HG02970 (cell line): Measurements from ENCODE around the gene EXOSC10.
"Not testable (repeated sequence)": the region's sequence is repeated elsewhere in the genome, so short reads cannot be mapped to it uniquely, and the experiment has no call there.

ENCODE experiments used
- ATAC-seq: cut with Tn5 transposase; IDR thresholded peaks from one replicate; pipeline ENCODE4 v1.9.1; 2021; ENCODE audit warnings: mild to moderate bottlenecking, moderate library complexity, moderate number of reproducible peaks; ENCODE audit not compliant: unreplicated experiment, low FRiP score

Gene EXOSC10

DNA sequence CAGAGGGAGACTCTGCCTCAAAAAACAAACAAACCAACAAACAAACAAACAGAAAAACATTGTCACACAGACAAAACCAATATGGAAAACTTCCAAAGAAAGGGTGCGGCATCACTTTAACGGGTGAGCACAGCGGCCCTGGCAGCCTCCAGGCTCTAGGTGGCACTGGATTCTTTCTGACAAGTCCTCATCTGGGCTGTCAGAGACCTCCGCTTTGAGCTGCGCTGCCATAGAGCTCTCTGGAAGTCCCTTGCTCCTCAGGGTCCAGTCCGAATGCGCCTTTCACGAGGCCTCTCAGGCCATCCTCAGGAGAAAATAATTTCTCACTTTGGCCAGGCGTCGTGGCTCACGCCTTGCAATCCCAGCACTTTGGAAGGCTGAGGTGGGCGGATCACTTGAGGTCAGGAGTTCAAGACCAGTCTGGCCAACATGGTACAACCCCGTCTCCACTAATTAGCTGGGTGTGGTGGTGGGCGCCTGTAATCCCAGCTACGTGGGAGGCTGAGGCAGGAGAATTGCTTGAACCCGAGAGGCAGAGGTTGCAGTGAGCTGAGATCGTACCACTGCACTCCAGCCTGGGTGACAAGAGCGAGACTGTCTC is 35.6 kb downstream of the EXOSC10 start:
- not testable (repeated sequence) for ATAC-seq

DNA sequence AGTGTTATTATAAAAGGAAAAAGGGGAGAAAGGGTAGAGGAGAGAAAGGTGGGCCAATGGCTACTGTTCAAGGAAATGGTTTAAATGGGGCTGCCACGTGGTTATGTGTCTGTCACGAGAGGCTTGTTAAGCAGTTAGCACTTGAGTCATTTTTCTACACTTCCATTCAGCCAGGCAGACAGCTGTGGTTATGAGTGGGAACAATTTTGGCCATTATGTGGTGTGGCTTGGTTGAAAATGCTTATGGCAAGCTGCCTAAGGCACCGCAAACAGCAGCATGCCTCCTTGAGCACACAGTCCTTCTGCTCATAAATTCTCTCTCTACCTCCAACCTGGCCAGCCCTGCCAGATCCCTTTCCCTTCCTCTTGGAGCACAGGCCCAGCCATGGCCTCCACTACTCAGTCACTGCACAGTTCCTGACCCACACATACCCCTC is 36.7 kb downstream of the EXOSC10 start:
- ATAC-seq = no peak

DNA sequence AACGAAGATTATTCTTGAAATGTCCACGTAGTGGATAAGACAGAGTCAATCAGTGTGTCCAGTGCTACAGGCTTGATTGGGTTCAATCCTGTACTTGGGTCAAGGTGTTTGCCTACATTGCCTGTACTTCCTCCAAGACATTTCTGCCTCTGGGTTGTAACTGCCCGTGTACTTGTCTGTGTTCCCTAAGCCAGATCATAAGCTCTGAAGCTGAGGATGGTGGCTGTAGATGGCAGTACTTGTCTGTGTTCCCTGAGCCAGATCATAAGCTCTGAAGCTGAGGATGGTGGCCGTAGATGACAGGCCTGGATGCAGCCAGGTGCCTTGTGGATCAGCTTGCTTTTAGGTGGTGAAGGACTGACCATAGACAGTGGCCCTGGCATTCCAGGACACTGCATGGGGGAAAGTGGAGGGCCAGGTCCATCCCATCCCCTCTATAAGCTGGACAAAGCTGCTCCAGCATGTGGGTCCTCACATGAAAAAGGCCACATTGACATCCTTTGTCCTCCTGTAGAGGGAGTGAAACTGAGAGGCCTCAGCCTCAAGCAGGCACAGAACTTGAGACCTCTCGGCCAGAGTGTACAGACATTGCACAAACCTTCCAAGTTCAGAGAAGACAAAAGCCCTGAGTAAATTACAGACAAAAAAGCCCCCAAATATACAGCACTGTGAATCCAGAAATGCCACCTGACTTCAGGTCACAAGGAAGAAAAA is 37.9 kb downstream of the EXOSC10 start:
- ATAC-seq = no peak

DNA sequence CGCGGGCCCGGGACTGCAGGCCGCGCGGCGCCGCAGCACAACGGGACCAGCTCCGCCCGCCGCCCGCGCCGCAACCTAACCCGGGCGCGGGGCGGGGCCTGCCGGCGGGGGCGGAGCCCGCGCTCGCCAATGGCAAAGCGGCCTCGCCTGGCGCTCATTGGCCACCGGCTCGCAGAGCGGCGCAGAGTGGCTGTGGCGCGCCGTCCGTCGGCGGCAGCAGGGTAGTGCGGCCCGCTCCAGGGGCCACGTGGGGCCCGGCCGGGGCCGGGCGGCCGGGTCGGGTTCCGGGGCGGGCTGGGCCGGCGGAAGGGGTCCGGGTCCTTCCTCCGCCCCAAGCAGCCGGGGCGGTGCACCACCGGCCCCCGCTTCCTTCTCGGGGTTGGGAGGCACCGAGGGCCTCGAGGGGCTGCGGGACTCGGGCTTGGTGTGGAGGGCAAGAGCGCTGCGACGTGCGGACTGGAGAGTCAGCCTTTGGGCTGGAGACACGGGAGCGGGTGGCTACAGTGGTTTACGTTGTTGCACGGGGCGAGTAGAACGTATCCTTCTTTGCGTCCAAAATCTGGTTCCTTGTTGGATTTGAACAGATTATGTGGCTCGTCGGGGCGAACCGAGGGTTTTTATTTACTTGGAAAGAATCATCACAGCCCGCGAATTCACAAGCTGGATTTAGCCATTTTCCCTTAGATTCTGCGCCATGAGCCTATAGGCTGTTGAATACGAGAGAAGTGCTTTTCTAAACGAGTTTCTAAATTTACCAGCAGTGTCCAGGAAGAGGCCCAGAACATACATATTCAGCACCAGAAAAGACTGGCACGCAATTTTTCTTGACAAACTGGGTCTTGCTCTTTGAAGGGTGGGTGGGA is 39.5 kb downstream of the EXOSC10 start, which contains the start of gene SRM:
TSS of gene SRM (minus strand) at position 51 of the 863 bp plus-strand sequence. CDS start 75 bp downstream, outside the sequence.
- peak; percentile 85 for ATAC-seq

DNA sequence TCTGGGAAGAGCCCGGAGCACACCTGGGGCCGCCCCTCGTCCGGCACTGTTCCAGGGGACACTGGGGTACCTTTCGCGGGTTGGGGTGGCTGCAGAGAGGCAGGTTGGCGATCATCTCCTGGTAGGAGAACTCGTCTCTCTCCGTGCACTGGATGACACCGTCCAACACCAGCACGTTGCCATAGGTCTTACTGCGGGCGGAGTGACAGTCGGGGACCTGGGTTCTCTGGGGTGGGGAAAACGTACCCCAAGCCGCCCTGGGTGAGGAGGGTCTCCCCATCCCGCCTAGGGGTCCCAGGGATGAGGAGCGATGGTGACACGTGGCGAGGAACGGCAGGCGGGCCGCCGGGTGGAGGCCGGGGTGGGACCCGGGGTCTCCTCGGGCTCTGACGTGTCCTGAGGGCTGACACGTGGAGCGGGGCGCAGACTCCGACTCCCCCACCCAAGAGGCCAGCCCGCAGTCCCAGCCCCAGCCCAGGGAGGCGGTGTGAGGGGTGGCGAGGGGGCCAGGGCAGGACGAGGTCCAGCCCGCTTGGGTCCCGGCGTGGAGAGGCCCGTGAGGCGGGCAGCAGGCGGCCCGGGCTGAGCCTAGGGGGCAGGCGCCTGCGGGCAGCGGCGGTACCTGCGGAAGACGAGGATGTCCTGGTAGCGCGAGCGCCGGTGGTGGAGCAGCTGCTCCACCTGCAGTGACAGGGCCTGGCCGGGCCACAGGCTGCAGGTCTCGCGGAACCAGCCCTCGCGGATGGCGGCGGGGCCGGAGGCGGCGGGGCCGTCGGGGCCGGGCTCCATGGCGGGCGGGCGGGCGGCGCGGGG is 40.3 kb downstream of the EXOSC10 start:
- ATAC-seq = peak; percentile 14

DNA sequence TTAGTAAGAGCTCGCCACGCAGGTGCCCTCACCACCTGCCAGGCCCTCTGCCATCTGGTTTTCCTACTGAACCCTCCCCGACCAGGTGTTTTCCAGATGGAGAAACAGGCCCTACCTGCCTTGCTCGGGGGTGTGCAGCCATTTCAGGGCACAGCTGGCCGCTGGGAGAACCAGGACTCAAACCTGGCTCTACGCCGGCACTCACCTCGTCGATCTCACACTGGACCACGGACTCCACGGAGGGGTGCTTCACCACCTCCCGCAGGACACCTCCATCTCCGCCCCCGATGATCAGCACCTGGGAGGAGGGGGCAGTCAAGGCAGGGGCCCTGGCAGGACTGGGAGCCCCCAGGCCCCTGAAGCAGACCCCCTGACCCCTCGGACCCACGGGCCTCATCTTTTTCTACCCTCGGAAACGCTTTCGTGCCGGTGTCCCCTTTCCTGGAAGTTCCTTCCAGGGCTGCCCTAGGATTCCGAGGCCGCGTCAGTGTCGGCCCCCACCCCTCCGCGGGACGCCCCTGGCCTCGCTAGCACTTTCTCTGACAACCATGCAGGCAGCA is 41.0 kb downstream of the EXOSC10 start:
- no peak for ATAC-seq

DNA sequence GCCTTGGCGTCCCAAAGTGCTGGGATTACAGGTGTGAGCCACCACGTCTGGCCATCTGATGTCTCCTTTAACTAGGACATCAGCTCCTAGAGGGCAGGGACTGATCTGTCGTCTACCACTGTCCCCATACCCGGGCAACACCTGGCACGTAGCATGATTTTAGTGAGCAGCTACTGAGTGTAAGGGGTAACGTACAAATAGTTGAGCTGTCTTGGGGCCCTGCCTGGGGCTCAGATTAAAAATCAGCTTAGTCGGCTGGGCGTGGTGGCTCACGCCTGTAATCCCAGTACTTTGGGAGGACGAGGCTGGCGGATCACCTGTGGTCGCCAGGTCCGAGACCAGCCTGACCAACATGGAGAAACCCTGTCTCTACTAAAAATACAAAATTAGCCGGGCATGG is 41.6 kb downstream of the EXOSC10 start:
- no peak for ATAC-seq

DNA sequence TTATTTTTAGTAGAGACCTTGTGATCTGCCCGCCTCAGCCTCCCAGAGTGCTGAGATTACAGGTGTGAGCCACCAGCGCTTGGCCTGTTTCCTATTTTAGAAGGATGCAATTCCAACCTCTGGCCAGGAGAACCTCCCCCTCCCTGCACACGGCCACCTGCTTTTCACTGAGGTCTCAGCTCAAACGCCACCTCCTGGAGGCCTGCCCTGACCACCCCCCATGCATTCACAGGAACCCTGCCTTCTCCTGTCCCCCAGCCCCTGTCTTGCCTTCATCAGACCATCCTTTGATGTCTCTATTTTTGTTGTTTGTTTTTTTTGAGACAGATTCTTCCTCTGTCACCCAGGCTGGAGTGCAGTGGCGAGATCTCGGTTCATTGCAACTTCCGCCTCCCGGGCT is 42.2 kb downstream of the EXOSC10 start:
- ATAC-seq = no peak

DNA sequence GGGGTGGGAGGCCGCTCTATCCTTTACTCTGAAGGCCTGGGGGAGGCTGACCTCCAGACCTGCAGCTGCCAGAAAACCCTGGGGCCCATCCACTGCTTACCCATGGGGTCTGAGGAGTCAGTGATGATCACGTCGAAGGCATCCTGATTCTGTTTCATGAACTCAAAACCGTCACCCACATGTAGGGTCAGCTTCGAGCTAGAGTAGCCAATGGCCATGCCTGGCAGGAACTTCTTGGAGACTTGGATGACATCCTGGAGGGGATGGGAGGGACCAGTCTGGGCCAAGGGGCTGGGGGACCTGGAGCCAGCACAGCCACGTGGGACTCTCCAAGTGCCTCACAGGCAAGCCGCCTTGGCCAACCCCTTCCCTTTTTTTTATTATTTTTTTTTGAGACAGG is 43.2 kb downstream of the EXOSC10 start:
- no peak for ATAC-seq

DNA sequence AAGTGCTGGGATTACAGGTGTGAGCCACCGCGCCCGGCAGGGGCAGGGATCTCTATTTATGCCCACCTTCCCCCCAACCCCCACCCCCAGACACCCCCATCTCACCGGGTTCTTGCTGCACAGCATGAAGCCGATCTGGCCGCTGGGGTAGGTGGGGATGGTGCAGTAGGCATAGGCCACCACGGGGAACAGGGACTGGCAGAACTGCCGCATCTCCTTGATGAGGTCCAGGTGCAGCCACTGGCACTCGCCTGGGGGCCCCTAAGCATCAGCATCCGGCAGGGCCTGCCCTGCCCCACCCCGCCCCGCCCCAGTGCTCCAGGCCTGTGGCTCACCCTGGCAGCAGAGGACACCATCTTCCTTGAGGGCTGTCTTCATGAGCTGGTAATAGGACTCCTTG is 44.0 kb downstream of the EXOSC10 start:
- no peak for ATAC-seq

DNA sequence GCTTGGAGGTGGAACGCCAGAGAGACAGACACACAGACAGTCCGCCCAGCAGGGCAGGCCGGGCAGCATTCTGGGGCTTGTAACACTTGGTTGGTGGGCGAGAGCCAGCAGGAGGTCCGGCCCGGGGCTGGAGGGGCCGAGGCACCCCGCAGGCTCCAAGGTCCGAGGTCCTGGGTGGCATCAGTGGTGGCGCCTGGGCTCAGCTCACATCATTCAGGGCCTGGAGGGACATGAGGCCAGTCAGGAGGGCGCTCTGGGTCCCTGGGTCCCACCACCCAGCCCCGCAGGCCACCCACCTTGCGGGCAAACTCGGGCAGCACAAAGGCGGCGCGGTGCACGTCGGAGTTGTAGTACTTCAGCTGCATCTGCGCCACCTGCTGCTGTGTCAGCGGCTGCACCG is 45.0 kb downstream of the EXOSC10 start:
- no peak for ATAC-seq

DNA sequence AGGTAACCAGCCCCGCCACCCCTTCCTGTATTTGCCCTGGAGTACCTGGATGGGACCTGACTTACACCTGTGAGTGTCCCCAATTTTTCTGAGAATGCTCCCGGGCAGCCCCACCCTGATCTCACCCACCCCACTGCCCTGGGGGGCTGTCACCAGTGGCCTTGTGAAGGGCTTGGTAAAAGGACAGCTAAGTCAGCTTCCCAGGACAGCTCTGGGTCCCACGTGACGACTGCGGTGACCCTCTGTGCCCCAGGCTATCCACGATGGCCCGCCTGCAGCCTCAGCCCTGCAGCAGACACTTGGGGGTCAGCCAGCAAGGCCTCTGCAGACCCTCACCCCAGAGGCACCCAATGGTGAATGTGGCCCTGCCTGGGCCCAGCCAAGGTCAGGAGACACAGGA is 45.5 kb downstream of the EXOSC10 start:
- ATAC-seq = no peak

DNA sequence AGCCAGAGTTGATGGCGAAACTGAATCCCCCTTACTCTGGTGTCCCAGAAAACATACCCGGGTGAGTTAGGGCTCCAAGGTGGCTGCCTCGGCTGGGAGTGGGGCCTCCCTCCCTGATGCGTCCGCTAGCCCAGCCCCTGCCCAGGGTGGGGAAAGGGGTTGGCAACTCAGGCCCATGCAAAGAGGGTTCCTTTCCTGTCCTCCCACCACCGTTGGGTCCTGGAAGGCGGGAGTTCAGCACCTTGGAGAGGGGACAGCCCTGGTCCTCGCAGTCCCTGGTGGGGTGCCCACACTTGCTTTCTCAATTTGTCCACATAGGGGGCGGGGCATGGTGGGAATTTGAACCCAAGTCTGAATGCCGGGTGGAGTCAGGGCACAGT is 45.9 kb downstream of the EXOSC10 start:
- ATAC-seq = no peak

DNA sequence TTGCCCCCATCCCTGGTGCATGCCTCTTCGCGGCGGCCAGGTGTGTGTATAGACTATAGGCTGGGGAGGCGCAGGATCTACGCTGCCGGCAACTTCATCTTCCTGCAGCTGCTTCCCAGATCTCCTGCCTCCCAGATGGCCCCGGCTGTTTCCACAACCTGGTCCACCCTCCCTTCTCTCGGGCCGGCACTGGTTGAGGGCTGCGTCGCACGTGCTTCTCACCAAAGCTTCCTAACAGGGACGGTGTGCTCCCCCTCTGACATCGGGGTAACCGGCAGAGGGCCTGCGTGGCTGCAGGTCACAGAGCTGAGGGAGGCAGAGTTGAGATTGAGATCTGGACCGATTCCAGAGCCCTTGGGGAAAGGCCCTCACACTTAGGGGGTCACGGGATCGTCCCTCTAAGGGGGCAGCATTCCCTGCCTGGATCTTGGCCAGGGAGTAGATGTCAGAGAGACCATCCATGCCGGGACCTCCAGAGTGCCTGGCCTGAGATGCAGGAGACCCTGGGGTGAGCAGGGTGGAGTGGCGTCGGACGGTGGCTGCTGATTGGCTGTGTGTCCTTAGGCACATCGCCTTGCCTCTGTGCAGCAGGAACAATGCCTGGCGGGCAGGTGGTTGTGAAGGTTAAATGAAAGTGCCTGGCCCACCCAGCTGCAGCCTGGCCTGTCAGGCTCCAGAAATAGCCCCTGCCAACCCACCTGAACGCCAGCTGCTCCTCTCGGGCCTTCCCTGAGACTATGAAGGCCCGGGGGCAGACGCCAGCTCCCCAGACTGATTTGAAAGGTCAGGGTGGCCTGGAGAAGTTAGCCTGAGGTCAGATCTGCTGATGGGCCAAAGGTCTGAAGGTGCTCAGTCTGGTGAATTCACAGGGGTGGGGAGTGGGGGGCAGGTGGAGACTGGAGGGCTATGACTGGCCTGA is 46.6 kb downstream of the EXOSC10 start:
- ATAC-seq = no peak

DNA sequence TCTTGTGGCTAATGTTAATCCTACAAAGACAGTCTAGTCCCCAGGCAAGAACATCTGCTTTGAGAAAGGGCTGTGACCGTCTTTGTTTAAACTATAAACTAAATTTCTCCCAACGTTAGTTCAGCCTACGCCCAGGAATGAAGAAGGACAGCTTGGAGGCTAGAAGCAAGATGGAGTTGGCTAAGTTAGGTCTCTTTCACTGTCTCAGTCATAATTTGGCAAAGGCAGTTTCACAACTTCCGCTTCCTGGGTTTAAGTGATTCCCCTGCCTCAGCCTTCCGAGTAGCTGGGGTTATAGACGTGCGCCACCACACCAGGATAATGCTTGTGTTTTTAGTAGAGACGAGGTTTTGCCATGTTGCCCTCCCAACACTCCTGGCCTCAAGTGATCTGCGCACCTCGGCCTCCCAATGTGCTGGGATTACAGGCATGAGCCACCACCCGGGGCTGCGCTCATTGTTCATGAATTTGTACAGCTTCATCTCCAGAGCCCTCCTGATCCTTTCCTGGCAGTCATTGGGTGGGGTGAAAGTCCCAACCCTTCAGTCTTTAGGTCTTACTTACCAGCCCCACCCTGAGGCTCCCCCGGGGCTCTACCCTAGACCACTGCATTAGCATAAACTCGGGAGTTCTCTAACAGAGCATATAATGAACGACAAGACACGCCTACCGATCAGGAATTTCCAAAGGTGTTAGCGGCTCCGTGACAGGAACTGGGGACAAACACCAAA is 47.7 kb downstream of the EXOSC10 start:
- no peak for ATAC-seq

DNA sequence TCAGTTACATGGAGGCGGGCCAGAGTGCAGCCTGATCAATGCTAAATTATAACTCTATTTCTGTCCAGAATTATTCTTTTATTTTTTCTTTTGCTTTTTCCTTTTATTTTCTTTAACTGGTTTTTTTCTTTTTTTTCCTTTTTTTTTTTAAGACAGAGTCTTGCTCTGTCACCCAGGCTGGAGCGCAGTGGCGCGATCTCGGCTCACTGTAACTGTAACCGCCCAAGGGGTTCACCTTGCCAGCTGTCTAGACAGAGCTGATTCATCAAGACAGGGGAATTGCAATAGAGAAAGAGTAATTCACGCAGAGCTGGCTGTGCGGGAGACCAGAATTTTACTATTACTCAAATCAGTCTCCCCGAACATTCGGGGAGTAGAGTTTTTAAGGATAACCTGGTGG is 48.5 kb downstream of the EXOSC10 start:
- not testable (repeated sequence) for ATAC-seq

DNA sequence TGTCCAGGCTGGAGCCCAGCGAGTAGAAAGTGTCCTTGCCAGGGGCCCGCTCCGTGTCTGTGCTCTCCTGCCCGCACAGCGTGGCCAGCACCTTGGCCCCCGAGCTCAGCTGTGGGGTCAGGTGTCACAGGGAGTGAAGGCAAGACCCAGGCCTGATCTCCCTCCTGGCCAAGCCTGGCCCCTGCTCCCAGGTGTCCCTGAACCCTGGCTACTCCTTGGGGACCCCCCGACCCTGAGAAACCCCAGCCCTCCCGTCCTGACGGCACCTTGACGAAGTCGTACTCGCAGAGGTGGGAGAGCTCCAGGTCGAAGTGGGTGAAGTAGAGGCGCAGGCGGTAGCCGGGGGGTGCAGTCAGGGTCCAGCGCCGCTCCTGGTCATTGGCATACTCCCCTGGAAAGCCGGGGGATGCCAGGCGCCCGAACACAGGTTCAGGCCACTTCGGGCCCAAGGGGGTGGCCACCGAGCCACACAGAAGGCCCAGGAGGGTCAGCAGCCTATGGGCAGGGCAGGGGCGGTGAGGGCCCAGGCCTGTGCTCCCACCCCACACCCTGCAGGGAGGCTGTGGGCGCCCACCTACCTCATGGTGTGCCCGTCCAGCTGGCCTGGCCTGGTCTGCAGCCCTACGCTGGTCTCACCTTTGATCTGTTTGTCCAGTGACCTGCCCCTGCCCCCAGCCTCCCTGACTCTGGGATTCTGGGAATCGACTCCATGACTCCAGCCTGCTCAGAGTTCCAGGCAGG is 52.9 kb downstream of the EXOSC10 start, which contains the start of gene MASP2:
TSS of gene MASP2 (minus strand) at position 615 of the 741 bp plus-strand sequence. CDS start at position 583, 32 bp downstream.
- ATAC-seq = no peak

DNA sequence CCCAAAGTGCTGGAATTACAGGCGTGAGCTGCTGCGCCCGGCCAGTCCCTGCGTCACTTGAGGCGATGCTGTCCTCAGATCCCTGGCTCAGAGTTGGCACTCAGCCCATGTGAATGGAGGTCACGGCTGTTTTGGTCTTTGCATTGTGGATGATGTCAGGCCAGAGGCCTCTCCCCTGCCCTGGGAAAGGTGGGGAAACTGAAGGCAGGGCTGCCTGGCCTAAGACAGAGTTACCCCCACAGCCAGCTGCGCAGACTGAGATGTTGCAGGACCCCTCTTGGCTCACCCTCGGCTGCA is 53.5 kb downstream of the EXOSC10 start:
- ATAC-seq = no peak
